Tibial artery (tissue), 4 donors: ENCODE data around the gene CMTM3.
"Not testable (repeated sequence)": the region's sequence is repeated elsewhere in the genome, so short reads cannot be mapped to it uniquely, and the experiment has no call there.

Experiments
- DNase-seq, 2 donors: peaks; one replicate each; pipeline ENCODE4 v3.0.0-alpha.2; 2019
- H3K27ac ChIP-seq, 2 donors: fragments of 200-600 bp; sonication (generic) in 1 of 2; 1 replicate in 1 of 2; 2 replicates in 1 of 2; pipeline ENCODE4 v1.5.1; 2018 to 2019; ENCODE audit warnings: mild to moderate bottlenecking in 1 of 2
- H3K27me3 ChIP-seq, 2 donors: fragments of 200-600 bp; sonication (generic) in 1 of 2; one replicate each; pipeline versions ENCODE4 v1.5.1 to v1.6.0; 2016 to 2019
- H3K36me3 ChIP-seq, 3 donors: fragments of 200-600 bp; sonication (generic) in 2 of 3; one replicate each; pipeline ENCODE4 v1.5.1; 2016 to 2019; ENCODE audit warnings: mild to moderate bottlenecking in 2 of 3
- H3K4me1 ChIP-seq, 4 donors: fragments of 200-600 bp; sonication (generic) in 2 of 4; 1 replicate in 3 of 4; 2 replicates in 1 of 4; pipeline ENCODE4 v1.5.1; 2016 to 2019
- H3K4me3 ChIP-seq, 2 donors: fragments of 200-600 bp; sonication (generic) in 1 of 2; 1 replicate in 1 of 2; 2 replicates in 1 of 2; pipeline ENCODE4 v1.5.1; 2018 to 2019; ENCODE audit warnings: mild to moderate bottlenecking in 2 of 2
- H3K9me3 ChIP-seq, 3 donors: fragments of 200-600 bp; sonication (generic) in 1 of 3; one replicate each; pipeline ENCODE4 v1.5.1; 2016 to 2019
- intact Hi-C: fragments of 100-400 bp; cut with DNase I; formaldehyde crosslinking; loops from one replicate; pipeline ENCODE4 v1.15.0; 2023; ENCODE audit warnings: low total_unique reads
- TF ChIP-seq, protein P1 (sequence below), 2 experiments: fragments of 200-600 bp in 1 of 2; fragments of 450-650 bp in 1 of 2; IDR thresholded peaks; one replicate each; pipeline ENCODE4 v1.5.1; 2017 to 2019; ENCODE audit warnings: antibody characterized with exemption in 2 of 2, mild to moderate bottlenecking in 1 of 2, moderate library complexity in 1 of 2

The CMTM3 gene

DNA sequence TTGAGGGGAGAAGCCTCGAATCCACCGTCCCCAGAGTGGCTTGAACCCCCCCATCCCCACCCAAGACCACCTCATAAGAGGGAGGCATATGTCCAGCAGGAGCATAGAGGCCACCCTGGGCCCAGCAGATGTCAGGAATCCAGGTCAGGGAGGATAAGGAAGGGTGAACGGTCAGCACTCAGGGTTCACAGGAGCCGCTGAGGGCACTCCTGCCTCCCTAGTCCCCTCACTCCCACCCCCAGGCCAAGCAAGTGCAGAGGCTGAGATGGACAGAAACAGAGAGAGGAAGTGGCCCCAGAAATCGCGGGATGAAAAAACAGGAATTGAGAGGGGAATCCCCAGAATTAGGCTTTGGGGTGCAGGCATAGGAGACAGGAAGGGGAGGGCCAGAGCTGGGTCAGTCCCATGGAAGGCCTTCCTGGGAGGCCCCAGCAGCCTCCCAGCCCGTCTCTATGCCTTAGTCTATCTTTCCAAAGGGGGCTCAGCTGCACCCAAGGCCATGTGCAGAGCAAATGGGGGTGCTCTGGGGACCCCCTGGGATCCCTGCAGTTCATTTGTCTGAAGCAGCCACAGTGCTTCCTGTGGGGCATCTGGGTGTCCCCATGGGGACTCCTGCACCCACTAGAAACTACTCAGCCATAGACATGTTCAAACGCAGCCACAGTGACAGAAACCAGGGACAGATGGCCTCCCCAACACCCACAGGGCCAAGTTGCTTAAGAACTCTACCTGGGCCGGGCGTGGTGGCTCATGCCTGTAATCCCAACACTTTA lies 1.7 kb downstream of the CMTM3 start:
- Histone ChIP-seq H3K36me3 (peaks cover 0 to 17% (median 16%) of the 10 kb centered on the region in 3 donors), H3K4me1 (peaks cover 0 to 41% (median 28%) of the 10 kb centered on the region in 4 donors), H3K27ac (peak overlapping the region; percentile 68 to 78), H3K27me3 (peaks cover 0 to 18% of the 10 kb centered on the region in 2 donors), H3K9me3 (no peaks in the 10 kb centered on the region), H3K4me3 (peak overlapping the region; percentile 56 to 65)
- no peak for DNase-seq
- intact Hi-C loops: loop anchor here (5.0 to 10.0 kb wide), 3 partner anchors 131 to 261 kb away; partner anchors contain the start of gene DYNC1LI2
- TF ChIP-seq, protein P1, sequence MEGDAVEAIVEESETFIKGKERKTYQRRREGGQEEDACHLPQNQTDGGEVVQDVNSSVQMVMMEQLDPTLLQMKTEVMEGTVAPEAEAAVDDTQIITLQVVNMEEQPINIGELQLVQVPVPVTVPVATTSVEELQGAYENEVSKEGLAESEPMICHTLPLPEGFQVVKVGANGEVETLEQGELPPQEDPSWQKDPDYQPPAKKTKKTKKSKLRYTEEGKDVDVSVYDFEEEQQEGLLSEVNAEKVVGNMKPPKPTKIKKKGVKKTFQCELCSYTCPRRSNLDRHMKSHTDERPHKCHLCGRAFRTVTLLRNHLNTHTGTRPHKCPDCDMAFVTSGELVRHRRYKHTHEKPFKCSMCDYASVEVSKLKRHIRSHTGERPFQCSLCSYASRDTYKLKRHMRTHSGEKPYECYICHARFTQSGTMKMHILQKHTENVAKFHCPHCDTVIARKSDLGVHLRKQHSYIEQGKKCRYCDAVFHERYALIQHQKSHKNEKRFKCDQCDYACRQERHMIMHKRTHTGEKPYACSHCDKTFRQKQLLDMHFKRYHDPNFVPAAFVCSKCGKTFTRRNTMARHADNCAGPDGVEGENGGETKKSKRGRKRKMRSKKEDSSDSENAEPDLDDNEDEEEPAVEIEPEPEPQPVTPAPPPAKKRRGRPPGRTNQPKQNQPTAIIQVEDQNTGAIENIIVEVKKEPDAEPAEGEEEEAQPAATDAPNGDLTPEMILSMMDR (IDR thresholded peaks at IDR 0.05): no peak

DNA sequence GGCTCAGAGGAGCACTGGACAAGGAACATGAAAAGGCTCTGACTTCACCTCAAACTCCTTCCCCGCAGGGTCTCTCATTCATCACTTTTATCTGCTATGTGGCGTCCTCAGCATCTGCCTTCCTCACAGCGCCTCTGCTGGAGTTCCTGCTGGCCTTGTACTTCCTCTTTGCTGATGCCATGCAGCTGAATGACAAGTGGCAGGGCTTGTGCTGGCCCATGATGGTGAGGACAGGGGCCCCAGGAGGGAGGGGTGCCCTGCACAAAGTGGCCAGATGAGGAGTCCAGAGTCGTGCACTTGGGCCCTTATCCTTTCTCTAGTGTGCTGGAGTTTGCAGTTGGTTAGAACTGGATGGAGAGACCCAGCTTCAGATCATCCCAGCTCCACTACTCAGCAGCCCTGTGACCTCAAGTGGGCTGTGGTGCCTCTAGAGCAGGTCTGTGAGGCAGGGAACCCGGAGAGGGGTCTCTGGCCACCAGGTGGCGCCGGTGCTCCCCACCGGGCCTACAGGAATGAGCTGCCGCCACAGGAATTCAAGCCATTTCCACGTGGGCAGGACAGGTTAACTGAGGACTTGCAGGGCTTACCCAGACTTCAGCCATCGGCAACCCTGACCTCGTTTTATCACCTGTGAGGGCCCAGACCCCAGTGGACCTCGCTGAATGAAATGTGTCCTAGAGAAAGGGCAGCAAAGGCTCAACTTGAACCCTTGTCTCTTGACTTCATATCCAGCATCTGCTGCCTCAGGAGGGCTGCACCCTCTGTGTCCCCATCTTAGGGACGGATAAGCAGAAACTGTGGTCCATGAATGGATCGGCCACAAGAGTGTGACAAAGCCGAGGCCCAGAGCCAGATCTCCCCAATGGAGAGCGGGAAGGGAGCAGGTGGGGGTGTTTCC lies 4.0 kb downstream of the CMTM3 start:
- Histone ChIP-seq H3K27me3 (peaks cover 0 to 14% of the 10 kb centered on the region in 2 donors), H3K36me3 (peaks cover 0 to 39% (median 28%) of the 10 kb centered on the region in 3 donors), H3K27ac (no peak overlapping the region), H3K4me3 (no peak overlapping the region), H3K4me1 (peaks cover 0 to 41% (median 28%) of the 10 kb centered on the region in 4 donors), H3K9me3 (no peaks in the 10 kb centered on the region)
- intact Hi-C loops: loop anchor here (5.0 to 10.0 kb wide), 3 partner anchors 134 to 259 kb away; partner anchors contain the start of gene DYNC1LI2
- TF ChIP-seq, protein P1 (IDR thresholded peaks at IDR 0.05): peak; percentile 85 to 92
- peak; percentile 82 to 90 for DNase-seq

DNA sequence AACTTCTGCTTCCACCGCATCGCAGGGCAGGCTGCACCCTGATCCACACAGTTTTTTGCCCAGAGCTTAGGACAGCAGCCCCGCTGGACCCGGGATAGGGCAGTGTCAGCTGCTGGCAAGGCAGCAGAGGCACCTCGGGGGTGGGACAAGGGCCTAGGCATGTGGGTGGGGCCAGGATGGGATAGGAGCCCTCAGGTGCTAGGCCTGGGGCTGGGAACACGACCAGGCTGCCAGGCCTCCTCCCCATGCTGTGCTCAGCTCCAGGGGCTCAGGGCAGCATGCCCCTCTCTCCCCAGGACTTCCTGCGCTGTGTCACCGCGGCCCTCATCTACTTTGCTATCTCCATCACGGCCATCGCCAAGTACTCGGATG lies 4.6 kb downstream of the CMTM3 start:
- peaks cover 0 to 14% of the 10 kb centered on the region in 2 donors for H3K27me3 ChIP-seq
- TF ChIP-seq, protein P1 (IDR thresholded peaks at IDR 0.05): no peak
- peaks cover 0 to 46% (median 29%) of the 10 kb centered on the region in 3 donors for H3K36me3 ChIP-seq
- H3K4me1 ChIP-seq: peaks cover 0 to 35% (median 25%) of the 10 kb centered on the region in 4 donors
- no peak overlapping the region for H3K27ac ChIP-seq
- no peak for DNase-seq
- no peak overlapping the region for H3K4me3 ChIP-seq
- intact Hi-C loops: loop anchor here (5.0 to 10.0 kb wide), 3 partner anchors 134 to 258 kb away; partner anchors contain the start of gene DYNC1LI2
- no peaks in the 10 kb centered on the region for H3K9me3 ChIP-seq

DNA sequence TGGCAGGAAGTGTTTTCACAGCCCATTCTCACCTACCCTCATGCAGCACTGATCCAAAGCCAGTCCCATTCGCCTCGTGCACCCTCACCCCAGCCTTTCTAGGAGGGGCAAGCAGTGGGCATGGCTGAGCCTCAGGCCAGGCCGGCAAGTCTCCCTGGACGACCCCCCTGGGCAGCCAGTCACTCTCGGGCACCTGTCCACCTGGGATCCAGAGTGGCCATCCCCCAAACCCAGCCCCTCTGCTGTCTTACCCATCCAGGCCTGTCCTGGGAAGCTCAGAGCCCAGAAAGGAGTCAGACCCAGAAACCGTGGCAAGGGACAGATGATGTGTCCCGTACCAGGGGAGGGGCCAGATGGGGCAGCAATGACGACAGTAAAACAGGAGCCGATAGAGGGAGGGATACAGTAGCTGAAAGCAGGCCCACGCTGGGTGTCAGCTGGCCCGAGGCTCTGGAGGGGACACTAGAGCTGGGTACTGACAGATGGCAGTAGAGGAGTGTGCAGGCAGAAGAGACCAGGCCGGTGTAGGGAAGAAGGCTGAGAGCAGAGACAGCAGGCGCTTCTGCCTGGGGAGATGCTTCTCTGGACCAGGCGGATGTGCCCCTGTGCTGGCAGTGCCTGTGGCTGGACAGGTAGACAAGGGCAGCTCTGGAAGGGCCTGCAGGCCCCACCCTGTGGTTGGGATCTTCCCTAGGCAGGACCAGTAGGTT lies 5.8 kb downstream of the CMTM3 start:
- Histone ChIP-seq H3K27ac (no peak overlapping the region), H3K27me3 (peaks cover 0 to 4% of the 10 kb centered on the region in 2 donors), H3K4me1 (peaks cover 0 to 24% (median 15%) of the 10 kb centered on the region in 4 donors), H3K36me3 (peaks cover 0 to 54% (median 29%) of the 10 kb centered on the region in 3 donors), H3K9me3 (no peaks in the 10 kb centered on the region), H3K4me3 (no peak overlapping the region)
- TF ChIP-seq, protein P1 (IDR thresholded peaks at IDR 0.05): no peak
- no peak for DNase-seq
- intact Hi-C loops: loop anchor here (10.0 kb wide), 1 partner anchor 215 kb away; no protein-coding TSS in a partner anchor

DNA sequence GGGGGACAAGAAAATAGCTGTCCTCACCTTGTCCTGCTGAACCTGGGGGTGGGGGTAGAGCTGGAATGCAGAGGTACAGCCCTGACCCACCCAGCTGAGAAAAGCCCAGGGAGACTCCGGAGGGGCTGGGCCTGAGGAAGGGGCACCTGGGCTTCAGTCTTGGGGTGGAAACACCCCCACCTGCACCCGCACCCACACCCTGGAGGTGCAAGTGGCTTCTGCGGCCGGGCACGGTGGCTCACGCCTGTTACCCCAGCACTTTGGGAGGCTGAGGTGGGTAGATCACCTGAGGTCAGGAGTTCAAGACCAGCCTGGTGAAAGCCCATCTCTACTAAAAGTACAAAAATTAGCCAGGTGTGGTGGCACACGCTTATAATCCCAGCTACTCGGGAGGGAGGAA lies 7.4 kb downstream of the CMTM3 start:
- not testable (repeated sequence) for H3K27me3 ChIP-seq, DNase-seq, H3K27ac ChIP-seq, H3K4me3 ChIP-seq, H3K9me3 ChIP-seq
- Histone ChIP-seq H3K4me1 (peaks cover 0 to 14% (median 10%) of the 10 kb centered on the region in 4 donors), H3K36me3 (peaks cover 0 to 58% (median 29%) of the 10 kb centered on the region in 3 donors)
- intact Hi-C loops: loop anchor here (10.0 kb wide), 1 partner anchor 213 kb away; no protein-coding TSS in a partner anchor
